ENCODE data around the gene ELSPBP1. TPM values are rescaled to one million over a fixed set of nuclear protein-coding genes. Genes with fewer than 3 reads are reported as not detected.

The ELSPBP1 gene
- polyA plus RNA-seq, 1 experiment = not detected

DNA sequence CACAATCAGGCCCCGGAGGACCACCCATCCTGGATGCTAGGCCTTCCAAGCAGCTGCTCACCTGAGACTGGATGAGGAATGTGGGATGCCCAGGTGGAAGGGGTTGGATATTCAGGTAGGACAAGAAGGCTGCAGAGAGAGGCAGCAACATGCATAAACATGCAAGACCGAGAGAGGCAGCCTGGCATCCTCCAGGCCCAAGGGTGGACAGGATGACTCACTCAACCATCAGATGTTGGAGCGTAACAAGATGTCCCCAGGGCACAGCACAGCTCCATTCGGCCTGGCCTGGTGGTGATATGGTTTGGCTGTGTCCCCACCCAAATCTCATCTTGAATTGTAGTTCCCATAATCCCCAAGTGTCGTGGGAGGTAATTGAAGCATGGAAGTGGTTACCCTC lies 59.4 kb downstream of the ELSPBP1 start:
- POLR2A ChIA-PET = no interaction called here
- TF ChIP-seq, protein P1, sequence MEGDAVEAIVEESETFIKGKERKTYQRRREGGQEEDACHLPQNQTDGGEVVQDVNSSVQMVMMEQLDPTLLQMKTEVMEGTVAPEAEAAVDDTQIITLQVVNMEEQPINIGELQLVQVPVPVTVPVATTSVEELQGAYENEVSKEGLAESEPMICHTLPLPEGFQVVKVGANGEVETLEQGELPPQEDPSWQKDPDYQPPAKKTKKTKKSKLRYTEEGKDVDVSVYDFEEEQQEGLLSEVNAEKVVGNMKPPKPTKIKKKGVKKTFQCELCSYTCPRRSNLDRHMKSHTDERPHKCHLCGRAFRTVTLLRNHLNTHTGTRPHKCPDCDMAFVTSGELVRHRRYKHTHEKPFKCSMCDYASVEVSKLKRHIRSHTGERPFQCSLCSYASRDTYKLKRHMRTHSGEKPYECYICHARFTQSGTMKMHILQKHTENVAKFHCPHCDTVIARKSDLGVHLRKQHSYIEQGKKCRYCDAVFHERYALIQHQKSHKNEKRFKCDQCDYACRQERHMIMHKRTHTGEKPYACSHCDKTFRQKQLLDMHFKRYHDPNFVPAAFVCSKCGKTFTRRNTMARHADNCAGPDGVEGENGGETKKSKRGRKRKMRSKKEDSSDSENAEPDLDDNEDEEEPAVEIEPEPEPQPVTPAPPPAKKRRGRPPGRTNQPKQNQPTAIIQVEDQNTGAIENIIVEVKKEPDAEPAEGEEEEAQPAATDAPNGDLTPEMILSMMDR (IDR thresholded peaks at IDR 0.05; ENCODE audit: insufficient read depth, low read depth, low read length) = no peak
- Histone ChIP-seq H3K36me3 (ENCODE audit: control insufficient read depth, insufficient read depth, low read length) (no peaks in the 10 kb centered on the region), H3K27me3 (ENCODE audit: control insufficient read depth, insufficient read depth, low read length) (no peaks in the 10 kb centered on the region), H3K4me3 (ENCODE audit: low read depth, low read length) (no peak overlapping the region)
- CTCF ChIA-PET = no interaction called here
- no peak for DNase-seq (ENCODE audit: low read depth)

DNA sequence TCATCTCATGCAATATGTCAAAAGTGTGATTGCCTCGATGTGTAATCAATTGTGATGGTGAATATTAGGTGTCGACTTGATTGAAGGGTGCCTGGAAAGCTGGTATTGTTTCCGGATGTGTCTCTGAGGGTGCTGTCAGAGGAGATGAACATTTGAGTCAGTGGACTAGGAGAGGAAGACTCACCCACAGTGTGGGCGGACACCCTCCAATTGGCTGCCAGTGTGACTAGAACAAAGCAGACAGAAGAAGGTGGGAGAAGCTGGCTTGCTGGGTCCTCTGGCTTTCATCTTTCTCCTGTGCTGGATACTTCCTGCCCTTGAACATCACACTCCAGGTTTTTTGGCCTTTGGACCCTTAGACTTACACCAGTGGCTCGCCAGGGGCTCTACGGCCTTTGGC lies 64.9 kb downstream of the ELSPBP1 start:
- H3K36me3 ChIP-seq (ENCODE audit: control insufficient read depth, insufficient read depth, low read length) = no peaks in the 10 kb centered on the region
- peaks cover 1% of the 10 kb centered on the region; the same call in 1 of the 2 replicates for H3K27me3 ChIP-seq (ENCODE audit: control insufficient read depth, insufficient read depth, low read length)
- ChIA-PET CTCF (interaction anchor here (0.6 kb wide), 1 partner anchor 29 kb away, joined by 5 read pairs; no protein-coding TSS in a partner anchor), POLR2A (no interaction called here)
- TF ChIP-seq, protein P1 (IDR thresholded peaks at IDR 0.05; ENCODE audit: insufficient read depth, low read depth, low read length) = no peak
- H3K4me3 ChIP-seq (ENCODE audit: low read depth, low read length) = no peak overlapping the region
- no peak for DNase-seq (ENCODE audit: low read depth)

DNA sequence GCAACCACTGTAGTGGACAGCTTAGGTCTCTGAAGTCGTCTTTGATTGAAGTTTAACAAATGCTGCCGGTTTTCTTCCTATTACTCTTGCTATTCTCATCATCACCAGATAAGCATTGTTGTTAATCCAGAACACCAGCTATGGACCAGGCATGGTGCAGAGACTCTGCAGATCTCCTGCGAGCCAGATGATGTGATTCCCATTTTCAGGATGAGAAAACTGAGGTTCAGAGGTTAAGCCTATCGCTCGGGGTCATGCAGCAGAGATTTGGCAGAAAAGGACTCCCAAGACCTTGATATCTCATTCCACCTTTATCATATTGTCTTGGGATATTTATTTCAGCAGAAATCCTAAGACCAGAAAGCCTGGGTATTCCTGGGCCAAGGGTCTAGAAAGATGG lies 65.9 kb downstream of the ELSPBP1 start:
- Histone ChIP-seq H3K4me3 (ENCODE audit: low read depth, low read length) (no peak overlapping the region), H3K36me3 (ENCODE audit: control insufficient read depth, insufficient read depth, low read length) (no peaks in the 10 kb centered on the region), H3K27me3 (ENCODE audit: control insufficient read depth, insufficient read depth, low read length) (peaks cover 1% of the 10 kb centered on the region; the same call in 1 of the 2 replicates)
- POLR2A ChIA-PET = no interaction called here
- CTCF ChIA-PET = interaction anchor here (1.0 to 1.1 kb wide), 2 partner anchors 9 to 18 kb away, joined by 3 read pairs; no protein-coding TSS in a partner anchor
- TF ChIP-seq, protein P1 (IDR thresholded peaks at IDR 0.05; ENCODE audit: insufficient read depth, low read depth, low read length) = no peak
- no peak for DNase-seq (ENCODE audit: low read depth)

DNA sequence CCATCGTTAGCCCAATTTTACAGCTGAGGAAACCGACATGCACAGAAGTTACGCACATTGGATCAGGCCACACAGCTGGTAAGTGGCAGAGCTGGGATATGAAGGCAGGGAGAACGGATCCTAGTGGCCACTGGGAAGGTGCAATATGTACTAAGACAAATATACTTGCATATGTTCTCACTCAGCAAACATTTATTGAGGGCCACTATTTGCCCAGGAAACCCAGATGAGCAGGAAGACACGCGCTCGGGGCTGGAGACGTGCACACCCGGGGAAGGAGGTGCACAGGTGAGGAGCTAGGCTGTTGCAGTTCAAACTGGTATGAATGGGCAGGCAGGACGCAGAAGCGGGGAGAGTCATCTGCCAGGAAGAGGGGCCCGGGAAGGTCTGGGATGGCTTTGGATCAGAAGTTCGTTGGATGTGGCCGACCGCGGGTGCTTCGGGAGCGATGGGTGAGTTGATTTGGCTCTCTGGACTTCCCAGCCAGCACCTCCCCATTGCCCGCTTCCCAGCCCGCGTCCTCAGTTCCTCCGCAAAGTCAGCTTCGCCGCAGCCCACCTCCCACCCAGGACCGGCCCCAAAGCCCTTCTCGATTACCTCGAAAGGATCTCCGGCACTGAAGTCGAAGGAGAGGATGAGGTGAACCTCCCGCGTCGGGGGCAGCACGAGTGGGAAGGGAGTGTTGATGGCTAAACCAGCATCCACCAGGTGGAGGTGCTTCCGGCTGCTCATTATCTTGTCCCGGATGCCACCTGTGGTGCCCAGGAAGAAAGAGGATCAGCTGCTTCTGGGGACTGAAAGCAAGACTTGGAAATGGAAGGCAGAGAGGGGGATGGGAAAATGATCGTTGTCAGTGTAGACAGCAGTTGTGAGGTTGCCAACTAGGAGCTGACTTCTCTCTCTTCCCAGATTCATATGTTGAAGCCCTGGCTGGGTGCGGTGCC lies 67.2 kb downstream of the ELSPBP1 start:
- TF ChIP-seq, protein P1 (IDR thresholded peaks at IDR 0.05; ENCODE audit: insufficient read depth, low read depth, low read length) = no peak
- POLR2A ChIA-PET = no interaction called here
- Histone ChIP-seq H3K4me3 (ENCODE audit: low read depth, low read length) (no peak overlapping the region), H3K36me3 (ENCODE audit: control insufficient read depth, insufficient read depth, low read length) (no peaks in the 10 kb centered on the region), H3K27me3 (ENCODE audit: control insufficient read depth, insufficient read depth, low read length) (peaks cover 1% of the 10 kb centered on the region; the same call in 1 of the 2 replicates)
- no peak for DNase-seq (ENCODE audit: low read depth)
- CTCF ChIA-PET = interaction anchor here (1.0 to 1.3 kb wide), 2 partner anchors 19 to 99 kb away, joined by 3 read pairs; no protein-coding TSS in a partner anchor

DNA sequence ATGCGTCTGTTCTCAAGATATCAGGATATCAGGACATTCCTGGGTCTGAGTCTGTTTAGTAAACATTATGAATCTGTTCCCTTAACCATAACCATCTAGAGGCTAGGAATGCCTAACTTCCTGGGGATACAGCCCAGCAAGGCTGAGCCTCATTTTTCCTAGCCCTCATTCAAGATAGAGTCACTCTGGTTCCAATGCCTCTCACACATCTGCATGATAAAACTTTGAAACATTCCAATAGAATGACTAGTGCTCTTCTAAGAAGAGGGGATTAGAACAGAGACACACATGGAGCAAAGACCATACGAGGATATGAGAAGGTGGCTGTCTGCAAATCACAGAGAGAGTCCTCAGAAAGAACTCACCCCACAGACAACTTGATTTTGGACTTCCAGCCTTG lies 70.1 kb downstream of the ELSPBP1 start:
- ChIA-PET POLR2A (no interaction called here), CTCF (no interaction called here)
- Histone ChIP-seq H3K27me3 (ENCODE audit: control insufficient read depth, insufficient read depth, low read length) (peaks cover 1% of the 10 kb centered on the region; the same call in 1 of the 2 replicates), H3K4me3 (ENCODE audit: low read depth, low read length) (no peak overlapping the region), H3K36me3 (ENCODE audit: control insufficient read depth, insufficient read depth, low read length) (no peaks in the 10 kb centered on the region)
- no peak for DNase-seq (ENCODE audit: low read depth)
- TF ChIP-seq, protein P1 (IDR thresholded peaks at IDR 0.05; ENCODE audit: insufficient read depth, low read depth, low read length) = no peak
